ENCODE data around the gene SLU7. TPM values are rescaled to one million over a fixed set of nuclear protein-coding genes. Genes with fewer than 3 reads are reported as not detected.

Gene SLU7
- total and polyA plus RNA-seq, 9 of the 15 experiments (the other 6 are each of a cell fraction or from before 2014, with no cell fraction given): 42.1 to 65.7 (median 54.8) TPM

GRCh38 chr5:160458806-160459800 is 40.2 kb upstream of the SLU7 start:
- Histone ChIP-seq H3K36me3 (ENCODE audit: control insufficient read depth, insufficient read depth, low read length) (no peaks in the 10 kb centered on the region), H2AFZ (ENCODE audit: low read depth, low read length) (no peak overlapping the region), H3K9me1 (ENCODE audit: control insufficient read depth, insufficient read depth, low read length) (no peaks in the 10 kb centered on the region), H3K9me3 (replicated peaks; ENCODE audit: control insufficient read depth, insufficient read depth, low read depth, low read length) (no peaks in the 10 kb centered on the region), H3K4me1 (replicated peaks in 1 of 2; ENCODE audit: control insufficient read depth in 2 of 2, insufficient read depth in 2 of 2, low read length in 2 of 2) (no peaks in the 10 kb centered on the region), H3K27me3 (ENCODE audit: control insufficient read depth in 2 of 2, insufficient read depth in 2 of 2, low read length in 2 of 2) (no peaks in the 10 kb centered on the region), H3K9ac (ENCODE audit: insufficient read depth in 1 of 2, low read depth in 2 of 2, low read length in 2 of 2) (no peak overlapping the region), H3K4me2 (ENCODE audit: insufficient read depth, low read length) (no peak overlapping the region), H3K4me3 (no peak overlapping the region), H3K79me2 (ENCODE audit: control insufficient read depth, insufficient read depth, low read length) (no peaks in the 10 kb centered on the region), H4K20me1 (replicated peaks; ENCODE audit: control insufficient read depth, insufficient read depth, low read length) (no peaks in the 10 kb centered on the region), H3K27ac (ENCODE audit: extremely low read depth, low read depth, low read length) (no peak overlapping the region)
- BruUV-seq (replicated peaks): no TSS peak
- no peak for FAIRE-seq
- TF ChIP-seq NFATC3 (IDR thresholded peaks at IDR 0.05) (no peak), PHF20 (IDR thresholded peaks at IDR 0.05; ENCODE audit: partially characterized antibody) (no peak), CGGBP1 (CRISPR knock-in tag; IDR thresholded peaks at IDR 0.05) (no peak), GTF2A2 (tag; IDR thresholded peaks at IDR 0.05) (no peak), HES1 (IDR thresholded peaks at IDR 0.05; ENCODE audit: low read depth) (no peak), SIN3B (IDR thresholded peaks at IDR 0.05; ENCODE audit: low read depth) (no peak)
- ChIA-PET POLR2A (no interaction called here), CTCF (ENCODE audit: low intra/inter-chr PET ratio) (no interaction called here)
- WGBS (ENCODE audit: insufficient coverage, low coverage, missing lambda C conversion rate): under 1% methylated on average over 8 of the region's 8 CpGs
- intact Hi-C loops (cut with micrococcal nuclease) (no loop called here), in situ Hi-C loops (cut with MboI) (no loop called here)
- ATAC-seq: no peak
- no peak for DNase-seq (ENCODE audit: extremely low read depth in 1 of 4, low spot score in 3 of 4)
